NCI-H446 treated with DMSO at 0.1 percent for 48 hours (cell line): Measurements from ENCODE around the gene SERTM1.

Experiments used
- DNase-seq: peaks from one replicate; lab custom pipeline; 2025; lab: John Stamatoyannopoulos, UW

Gene SERTM1

DNA sequence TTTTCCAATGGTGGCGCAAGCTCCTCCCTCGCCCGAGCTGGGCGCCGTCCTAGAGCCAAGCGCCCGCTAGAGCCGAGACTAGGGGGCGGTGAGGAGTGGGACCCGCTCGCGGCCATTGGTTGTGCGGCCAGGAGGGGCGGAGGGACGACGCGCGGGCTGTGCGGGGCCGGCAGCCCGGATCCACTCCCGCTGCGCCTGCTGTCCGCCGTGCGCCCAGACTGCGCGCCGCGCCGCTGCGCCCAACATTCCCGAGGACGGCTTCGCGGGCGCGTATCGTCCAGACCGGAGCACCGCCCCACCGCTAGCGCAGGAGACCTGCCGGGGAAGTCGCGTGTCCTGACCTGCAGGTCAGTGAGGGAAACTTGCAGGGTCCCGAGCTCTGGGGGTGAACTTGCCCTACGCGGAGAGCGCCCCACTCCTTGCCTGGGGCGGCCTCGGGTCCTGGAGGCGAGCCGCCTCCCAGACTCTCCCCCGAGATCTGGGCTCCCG is at the start of gene SERTM1:
TSS of gene SERTM1 (plus strand) at position 183 of the 489 bp plus-strand sequence. CDS start 21,059 bp downstream, outside the sequence.
- DNase-seq, result no peak

DNA sequence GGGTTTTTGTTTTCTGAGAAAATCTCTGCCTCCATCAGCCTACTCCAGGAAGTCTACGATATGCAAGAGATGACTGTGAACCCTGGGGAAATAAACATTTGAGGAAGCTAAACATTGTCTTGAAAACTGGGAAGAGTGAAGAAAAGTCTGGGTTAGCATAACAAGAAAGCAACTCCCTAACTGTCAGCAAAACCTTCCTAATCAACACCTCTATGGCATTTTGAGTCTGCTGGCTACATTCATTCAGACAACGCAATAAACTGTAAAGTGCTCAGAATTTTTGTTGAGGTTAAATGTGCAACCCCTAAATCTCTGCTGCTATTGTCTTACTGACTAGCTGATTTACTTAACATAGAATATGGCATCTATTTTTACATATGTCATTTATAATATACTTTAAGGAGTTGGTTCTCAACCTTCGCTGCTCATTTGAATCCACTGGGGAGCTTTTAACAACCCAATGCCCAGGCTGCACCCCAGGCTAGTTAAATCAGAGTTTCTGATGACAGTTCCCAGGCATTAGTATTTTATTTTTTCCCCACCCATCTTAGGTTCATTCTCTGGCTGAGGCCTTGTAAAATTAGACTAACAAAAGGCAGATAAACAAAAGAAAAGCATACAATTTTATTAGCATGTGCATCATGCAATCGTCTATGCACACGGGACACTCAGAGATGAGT is 45.3 kb upstream of the SERTM1 start:
- no peak for DNase-seq

DNA sequence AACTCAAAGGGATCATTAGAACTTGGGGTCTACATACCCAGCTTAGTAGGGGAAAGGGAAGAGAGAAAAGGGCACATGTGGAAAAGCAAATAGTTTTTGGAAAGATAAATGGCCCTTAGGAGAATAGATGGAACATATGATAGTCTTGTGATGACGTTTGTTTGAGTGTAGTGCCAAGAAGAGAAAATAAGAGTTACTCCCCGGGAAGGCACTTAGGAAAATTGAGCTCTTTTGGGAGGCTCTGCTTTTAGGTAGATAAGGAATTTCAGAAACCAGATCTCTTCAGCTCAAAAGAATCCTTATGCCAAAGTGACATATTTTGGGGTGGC is 44.8 kb upstream of the SERTM1 start:
- no peak for DNase-seq

DNA sequence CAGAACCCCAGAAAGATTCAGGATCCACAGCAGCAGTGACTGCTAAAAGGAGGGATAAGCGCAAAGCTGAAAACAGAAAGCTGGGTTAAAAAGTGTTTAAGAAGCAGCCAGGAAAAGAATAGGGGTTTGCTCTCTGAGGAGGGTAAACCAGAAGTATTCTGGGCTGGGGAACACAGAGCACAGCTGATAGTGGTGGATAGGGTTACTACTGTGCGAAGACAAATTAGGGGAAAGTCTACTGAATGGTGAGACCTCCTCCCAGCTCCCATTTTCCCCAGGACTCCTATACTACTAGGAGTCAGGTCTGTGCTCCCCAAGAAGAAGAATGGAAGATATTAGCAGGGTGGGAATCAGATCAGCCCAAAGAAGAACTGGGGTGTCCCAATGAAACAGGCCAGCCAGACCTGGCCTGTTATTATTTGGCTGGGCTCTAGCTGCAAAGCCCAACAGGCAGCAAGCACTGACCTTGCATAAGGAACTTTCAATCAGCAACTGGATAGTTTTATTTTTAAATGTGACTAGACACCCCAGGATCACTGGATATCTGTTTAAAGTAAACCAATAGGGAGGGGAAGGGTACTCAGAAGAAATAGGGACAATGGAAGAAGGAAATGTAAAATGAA is 43.5 kb upstream of the SERTM1 start:
- DNase-seq, result no peak

DNA sequence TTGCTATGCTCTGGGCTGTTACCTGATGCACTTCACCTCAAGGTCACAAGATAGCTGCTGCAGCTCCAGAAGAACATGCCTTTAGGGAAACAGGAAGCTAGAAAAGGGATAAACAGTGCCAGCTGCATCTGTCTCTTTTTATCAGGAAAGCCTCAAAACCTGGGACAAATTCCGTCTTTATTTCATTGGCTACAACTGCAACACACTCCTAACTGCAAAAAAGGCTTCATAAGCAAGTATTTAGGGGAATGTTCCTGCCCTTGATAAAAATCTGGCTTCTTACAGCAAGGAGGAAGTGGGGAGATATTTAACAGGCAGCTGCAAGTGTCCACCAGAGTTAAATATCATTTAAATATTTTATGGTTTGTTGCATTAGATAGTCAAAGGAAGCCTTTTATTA is 34.2 kb upstream of the SERTM1 start:
- no peak for DNase-seq

DNA sequence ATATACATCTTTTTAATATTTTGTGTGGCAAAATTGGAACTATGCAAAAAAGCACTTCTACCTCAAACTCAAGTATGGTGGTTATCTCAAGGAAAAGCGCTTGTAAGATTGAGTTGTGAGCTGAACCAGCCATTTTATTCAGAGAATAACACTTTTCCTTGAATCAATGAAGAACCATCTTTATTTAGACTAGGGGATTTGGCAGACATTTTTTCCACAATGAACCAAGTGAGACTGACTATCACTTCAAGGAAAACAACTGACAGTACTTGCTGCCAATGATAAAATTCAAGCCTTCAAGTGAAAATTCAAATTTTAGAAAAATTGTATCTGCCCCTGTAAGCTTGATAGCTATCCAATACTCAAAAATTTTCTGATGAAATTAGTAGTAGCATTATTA is 23.2 kb upstream of the SERTM1 start:
- DNase-seq, result no peak

DNA sequence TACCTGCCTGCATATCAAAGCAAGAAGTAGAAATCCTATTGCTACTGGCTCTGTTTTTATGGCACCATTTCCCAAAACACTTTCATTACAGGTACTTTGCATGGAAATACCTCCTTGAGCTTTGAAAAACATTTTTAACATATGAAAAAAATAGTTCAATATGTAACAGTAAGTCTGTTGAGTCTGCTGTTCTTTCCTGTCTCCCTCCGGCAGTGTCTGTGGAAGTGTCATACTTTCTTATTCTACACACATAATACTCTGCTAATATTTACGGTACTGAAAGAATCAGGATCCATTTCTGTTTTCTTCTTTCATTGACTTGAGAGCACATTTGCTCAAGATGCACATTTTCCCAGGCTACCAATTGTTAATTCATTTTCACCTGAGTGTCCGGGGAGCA is 8.2 kb upstream of the SERTM1 start:
- no peak for DNase-seq

DNA sequence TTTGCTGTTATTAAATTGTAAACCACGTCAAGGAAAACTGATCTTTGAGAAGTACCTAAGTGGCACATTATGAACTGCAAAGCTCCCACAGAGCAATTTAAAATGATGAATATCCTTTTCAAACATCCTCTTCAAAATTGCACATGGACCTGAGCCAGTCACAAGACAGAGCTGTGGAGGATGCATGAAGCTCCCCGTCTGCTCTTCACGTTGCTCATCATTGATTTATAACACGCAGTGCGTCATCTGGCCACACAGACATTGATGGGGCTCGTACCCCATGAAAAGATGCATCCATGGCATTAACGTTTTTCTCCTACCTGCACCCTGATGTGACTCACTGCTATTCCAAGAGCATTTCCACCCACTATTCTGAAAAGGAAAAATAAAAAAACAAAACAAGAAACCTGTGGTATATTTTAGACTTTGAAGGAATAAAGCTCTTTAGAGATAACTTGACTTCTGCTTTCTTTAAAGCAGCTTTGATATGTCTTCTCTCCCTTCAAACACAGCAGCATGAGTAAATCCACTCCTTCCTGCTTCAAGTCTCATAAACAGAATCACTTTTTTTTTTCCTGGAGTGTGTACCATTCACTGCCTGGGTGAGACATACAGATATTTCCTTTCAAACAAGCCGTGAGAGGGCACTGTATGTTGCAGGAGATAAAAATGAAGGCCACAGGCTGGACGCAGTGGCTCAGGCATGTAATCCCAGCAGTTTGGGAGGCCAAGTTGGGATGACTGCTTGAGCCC is 7.2 kb upstream of the SERTM1 start:
- no peak for DNase-seq

DNA sequence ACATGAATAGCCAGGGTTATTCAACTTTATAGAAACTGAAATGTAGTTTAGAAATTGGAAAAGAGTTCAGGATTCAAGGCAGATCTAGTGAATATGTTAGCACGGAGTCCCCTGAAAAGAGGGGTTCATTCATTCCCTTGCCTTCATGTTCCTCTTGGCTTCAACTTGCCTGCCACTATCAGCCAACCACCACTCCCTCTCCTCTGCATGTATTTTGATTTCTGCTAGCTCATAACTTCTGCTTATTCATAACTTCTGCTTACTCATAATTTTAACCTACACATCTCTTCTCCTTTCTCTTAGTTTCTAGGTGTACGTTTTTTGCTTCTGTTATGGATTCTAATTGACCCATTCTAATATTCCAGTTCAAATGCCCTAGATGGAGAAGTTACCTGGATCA is 5.5 kb upstream of the SERTM1 start:
- DNase-seq, result no peak

DNA sequence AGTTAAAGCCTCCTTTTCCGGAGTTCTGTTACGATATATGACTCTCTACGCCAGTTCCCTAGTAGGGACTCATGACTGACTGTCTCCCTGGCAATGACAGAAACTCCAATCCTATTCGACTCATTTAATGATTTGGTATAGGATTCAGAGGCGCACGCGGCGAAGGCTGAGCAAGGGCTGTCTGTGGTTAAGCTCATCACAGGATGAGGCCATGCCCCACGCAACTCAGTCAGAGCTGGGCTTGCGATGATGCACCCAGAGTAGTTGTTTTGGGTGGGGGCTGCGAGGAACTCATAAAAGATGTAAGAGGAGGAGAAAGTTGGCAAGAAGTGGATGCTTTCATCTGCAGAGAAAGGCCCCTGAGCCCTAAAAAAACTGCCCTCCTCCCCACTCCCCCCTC is 468 bp upstream of the SERTM1 start:
- DNase-seq, result no peak

DNA sequence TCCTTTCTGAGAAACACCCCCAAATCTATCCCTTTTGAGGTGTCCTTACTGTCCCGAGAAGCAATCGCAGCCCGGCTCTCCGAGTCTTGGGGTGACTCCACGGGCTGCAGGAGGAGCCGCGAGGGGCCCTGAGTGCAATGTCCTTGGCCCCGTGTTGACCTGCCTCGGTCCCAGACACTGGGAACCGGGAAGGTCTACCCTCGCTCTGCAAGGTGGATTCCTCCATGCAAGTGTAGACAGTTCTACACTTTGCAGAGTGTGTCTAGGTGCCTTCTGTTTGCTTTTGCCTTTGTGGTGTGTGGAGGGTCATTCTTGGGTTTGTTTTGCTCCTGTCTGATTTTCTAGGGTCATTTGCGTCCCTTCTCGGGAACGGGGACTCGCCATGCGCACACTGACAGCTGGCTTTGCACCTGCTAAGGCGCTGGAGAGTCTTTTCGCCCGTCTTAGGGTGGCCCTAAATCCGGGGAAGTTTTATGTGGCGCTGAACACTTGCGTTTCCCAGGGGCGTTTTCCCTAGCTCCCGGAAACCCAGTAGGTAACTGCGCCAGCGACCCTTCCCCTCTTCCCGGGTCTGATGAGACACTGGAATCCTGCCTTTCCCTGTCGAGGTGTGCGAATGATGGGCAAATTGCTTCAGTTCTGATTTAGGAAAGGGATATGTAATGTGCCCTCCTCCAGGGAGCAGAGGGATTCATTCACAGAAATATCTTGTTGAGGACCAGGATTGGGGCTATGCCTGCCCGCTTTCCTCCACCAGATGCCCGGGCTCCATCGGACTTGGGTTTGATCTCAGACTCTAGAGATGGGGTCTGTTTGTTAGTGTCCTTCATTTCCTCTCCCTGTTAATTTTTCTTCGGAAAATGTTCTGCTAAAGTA is 755 bp downstream of the SERTM1 start:
- DNase-seq, result no peak

DNA sequence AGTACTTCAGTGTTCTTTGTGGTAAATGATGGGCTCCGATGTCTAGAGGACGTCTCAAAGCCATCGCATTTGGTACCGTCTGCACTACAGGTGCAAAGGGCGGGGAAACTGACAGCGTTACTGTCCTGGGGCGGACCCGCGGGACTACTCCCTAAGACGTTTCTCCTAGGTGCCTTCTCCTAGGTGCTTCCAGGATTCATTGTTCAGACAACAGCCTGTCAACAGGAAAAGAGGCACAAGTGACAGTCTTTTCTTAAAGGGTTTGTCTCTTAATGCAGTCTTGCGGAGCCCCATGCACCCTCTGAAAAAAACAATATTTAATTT is 1.4 kb downstream of the SERTM1 start:
- no peak for DNase-seq

DNA sequence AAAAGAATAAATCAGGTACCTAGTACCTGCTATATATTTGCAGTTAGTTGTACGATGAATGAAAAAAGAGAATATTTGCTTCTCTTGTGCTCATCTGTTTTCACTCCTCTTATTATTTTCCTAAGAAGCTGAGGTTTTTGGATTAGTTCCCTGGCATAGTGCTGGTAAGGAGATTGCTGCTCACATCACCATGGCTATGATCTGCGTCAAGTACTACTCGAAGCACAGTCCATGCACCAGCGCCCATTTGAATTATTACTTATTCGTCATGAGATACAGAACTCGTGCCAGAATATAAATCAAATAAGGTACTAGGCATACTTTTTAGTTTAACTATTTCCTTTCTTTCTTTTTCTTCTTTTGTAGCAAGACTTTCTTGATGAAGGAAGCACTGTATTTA is 7.1 kb downstream of the SERTM1 start:
- DNase-seq, result no peak

DNA sequence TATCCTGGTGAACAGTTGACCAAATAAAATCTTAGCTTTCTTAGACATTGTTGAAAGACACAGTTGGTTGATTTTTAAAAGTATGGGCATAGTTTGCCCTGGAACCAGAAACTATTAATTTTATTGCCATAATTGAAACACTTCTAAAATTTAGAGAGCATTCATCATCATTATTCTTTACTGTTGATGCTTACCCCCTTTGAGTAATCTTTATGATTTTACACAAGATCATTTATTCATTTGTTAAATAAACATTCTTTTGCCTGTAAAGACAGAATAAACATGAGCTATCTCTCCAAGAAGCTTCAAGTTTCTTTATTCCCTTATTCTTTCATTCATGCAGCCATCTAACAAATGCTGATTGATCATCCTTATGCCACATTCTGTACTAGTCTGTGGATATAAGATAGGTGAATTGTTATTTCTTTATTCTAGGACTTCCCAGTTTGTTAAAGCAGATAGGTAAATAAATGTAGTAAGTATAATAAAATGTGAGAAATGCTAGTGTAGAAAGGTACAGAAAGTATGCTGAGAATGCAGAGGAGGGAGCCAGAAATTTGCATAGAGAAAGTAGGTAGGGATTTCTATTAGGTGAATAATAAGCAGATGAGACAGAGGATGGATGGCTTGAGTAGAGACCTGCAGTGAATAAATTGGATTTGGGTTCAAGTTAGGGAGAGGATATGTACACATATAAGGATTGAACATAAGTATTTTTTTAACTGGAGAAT is 8.2 kb downstream of the SERTM1 start:
- no peak for DNase-seq

DNA sequence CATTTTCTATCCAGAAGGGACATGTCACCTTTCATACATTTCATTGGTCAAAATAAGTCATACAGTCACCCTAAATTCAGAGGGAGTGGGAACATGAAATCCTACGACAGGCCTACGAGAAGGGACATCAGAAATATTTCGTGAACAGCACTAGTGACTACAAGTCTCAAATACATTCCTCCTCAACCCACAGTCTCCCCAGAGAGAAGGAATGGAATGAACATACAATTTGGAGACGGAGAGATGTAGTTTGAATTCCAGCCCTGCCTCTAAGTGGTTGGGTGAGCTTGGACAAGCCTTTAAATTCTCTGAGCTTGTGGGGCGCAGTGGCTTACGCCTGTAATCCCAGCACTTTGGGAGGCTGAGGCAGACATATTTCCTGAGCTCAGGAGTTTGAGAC is 9.9 kb downstream of the SERTM1 start:
- no peak for DNase-seq

DNA sequence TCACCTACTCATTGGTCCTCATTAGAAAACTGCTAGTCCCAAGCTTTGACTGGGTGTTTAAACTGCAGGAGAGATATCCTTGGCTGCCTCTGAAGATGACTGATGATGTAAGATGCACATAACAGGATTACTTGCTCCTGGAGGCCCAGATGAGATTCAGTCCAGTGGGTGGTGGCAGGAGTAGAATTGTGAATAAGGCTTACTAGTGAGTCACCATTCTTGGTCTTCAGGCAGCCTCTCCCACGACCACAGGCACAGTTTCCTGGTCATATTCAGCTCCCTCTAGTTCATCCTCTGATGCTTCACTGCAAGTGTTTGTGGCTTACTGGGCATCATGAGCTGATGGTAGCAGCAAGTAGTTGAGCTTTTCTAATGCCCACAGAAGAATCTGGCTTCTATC is 12.1 kb downstream of the SERTM1 start:
- no peak for DNase-seq

DNA sequence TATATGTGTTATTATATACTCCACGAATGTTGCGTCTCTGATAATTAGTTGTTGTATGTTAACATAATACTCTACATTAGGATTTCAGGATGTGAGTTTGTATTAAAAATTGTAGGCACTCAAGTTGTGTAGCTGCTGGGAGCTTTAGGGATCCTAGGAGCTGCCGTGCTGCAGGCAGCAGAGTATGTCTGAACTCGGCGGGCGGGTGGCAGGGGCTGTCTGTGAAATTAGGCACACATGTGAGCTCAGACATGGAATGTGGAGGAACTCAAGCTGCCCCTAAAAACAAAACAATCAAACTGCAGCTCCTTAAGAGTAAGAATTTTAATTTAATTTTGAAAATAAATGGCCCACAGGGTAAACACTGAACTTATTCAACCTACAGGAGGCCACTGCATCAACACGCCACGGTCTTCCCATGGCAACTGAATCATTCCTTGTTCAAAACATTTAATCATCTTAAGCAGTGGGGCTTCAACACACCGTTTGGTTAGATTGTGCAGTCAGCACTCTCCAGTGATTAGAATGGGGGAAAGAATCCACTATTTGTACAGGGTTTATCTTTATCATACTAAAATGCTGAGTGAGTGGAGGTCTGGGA is 22.7 kb downstream of the SERTM1 start:
- no peak for DNase-seq

DNA sequence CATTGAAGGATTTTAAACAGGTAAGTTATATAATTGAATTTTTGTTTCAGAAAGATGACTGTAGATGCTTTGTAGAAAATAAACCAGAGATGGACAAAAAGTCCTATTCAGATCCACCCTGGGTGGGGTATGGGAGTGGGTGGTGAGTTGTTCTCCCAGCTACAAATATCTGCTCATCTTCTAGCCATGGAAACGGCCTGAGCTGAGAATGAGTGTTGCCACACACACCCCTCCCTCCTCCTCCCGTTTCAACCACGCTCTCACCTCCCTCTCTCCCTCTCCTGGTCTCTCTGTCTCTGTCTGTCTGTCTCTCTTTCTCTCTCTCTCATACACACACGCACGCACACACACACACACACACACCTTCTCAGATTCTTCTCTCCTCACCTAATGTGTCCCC is 26.4 kb downstream of the SERTM1 start:
- DNase-seq, result no peak

DNA sequence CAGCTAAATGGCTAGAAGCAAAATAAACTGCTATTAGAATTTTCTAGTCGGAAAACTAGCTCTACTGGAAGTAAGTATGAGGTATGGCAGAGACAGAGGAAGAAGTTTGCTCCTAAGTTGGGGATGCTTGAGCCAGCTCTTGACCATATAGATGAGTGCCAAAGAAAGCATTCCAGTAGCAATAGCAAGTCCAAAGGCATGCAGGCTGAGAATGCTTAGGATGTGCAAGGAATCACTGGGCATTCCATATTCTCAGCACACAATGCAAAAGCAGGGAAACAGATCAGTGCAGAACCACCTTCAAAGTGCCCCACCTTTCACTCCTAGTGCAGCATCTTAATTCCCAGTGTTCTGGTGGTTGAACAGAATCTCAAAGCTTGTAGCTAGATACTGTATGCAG is 32.9 kb downstream of the SERTM1 start:
- DNase-seq, result no peak

DNA sequence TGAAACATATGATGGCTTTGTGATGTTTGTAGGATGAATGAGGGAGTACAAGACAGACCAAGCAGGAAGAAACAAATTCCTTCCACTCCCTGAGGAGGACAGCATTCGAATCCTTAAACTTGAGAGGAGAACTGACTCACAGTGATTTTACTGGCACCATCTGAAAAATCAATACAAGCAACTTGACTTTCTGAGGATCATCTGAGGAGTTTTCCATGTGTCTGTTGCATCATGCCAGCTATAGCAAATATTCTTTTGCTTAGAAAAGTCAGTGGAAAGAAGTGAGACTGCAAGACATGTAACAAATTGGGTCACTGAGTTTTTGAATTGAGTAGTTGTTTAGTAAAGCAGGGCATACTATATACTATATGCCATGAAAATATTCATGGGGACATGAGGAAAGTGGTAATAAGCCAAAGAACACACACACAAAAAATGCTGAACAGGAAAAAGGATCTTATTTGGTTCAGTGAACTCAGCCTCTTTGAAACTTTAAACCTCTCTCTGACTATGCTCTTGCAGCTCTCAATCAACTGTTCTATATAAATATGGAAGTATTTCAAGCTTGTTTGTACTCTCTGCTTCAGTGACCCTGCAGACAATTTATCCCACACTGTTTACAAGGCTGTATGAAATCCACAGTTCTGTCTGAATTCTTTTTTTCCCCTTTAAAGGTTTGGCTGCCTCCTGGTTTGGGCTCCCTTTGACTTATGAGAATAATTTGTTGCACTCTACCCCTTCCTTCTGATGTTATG is 35.5 kb downstream of the SERTM1 start:
- DNase-seq, result no peak

DNA sequence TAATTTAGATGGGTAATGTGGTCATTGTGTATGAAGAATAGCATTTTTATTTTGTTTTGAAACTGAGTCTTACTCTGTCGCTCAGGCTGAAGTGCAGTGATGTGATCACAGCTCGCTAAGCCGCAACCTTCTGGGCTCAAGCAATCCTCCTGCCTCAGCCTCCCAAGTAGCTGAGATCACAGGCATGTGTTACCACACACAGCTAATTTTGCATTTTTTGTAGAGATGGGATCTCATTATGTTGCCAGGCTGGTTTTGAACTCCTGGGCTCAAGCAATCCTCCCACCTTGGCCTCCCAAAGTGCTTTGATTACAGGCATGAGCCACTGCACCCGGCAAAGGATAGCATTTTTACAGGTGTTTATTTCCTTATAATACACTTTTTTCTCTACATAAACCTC is 36.6 kb downstream of the SERTM1 start:
- no peak for DNase-seq
